ENCODE results near the gene TGFBR2.
A peak's percentile ranks its signal among the peaks of the same experiment; 100 is the strongest.

TGFBR2 gene

GRCh38 chr3:30606301-30607031 is at the start of gene TGFBR2:
Gene TGFBR2 (plus strand): TSS chr3:30606601. CDS start chr3:30606884, 283 bp downstream.
- Mint-ChIP-seq H3K4me1 (peaks cover 55% of the 10 kb centered on the region), H3K4me3 (peak within 1 kb of the TSS; percentile 95), H3K9me3 (no peaks in the 10 kb centered on the region), H3K36me3 (ENCODE audit: insufficient read depth) (peaks cover 22% of the 10 kb centered on the region), H3K27me3 (no peaks in the 10 kb centered on the region), H3K27ac (ENCODE audit: low read depth) (peak within 1 kb of the TSS; percentile 87)
- ATAC-seq (replicated peaks; ENCODE audit: extremely low read depth, poor library complexity, severe bottlenecking) (peak; percentile 80), DNase-seq (ENCODE audit: low spot score in 2 of 2) (peak; percentile 65 to 71)

- Mint-ChIP-seq H3K27ac (ENCODE audit: low read depth) (no peak overlapping the region), H3K9me3 (no peaks in the 10 kb centered on the region), H3K27me3 (no peaks in the 10 kb centered on the region), H3K4me1 (no peaks in the 10 kb centered on the region), H3K4me3 (no peak overlapping the region), H3K36me3 (ENCODE audit: insufficient read depth) (no peaks in the 10 kb centered on the region)
- DNase-seq (ENCODE audit: low spot score in 2 of 2) (no peak), ATAC-seq (replicated peaks; ENCODE audit: extremely low read depth, poor library complexity, severe bottlenecking) (no peak)
Observed at GRCh38 chr3:30557746-30558303, 48.6 kb upstream of the TGFBR2 start.

GRCh38 chr3:30563956-30564355 is 42.4 kb upstream of the TGFBR2 start:
- no peaks in the 10 kb centered on the region for H3K36me3 Mint-ChIP-seq (ENCODE audit: insufficient read depth)
- ATAC-seq (replicated peaks; ENCODE audit: extremely low read depth, poor library complexity, severe bottlenecking) (no peak), DNase-seq (ENCODE audit: low spot score in 2 of 2) (no peak)
- no peaks in the 10 kb centered on the region for H3K9me3 Mint-ChIP-seq
- H3K27me3 Mint-ChIP-seq, result no peaks in the 10 kb centered on the region
- no peak overlapping the region for H3K27ac Mint-ChIP-seq (ENCODE audit: low read depth)
- H3K4me1 Mint-ChIP-seq, result no peaks in the 10 kb centered on the region
- H3K4me3 Mint-ChIP-seq, result no peak overlapping the region

GRCh38 chr3:30567139-30567753 is 39.2 kb upstream of the TGFBR2 start:
- H3K9me3 Mint-ChIP-seq, result no peaks in the 10 kb centered on the region
- H3K36me3 Mint-ChIP-seq (ENCODE audit: insufficient read depth), result no peaks in the 10 kb centered on the region
- no peak overlapping the region for H3K4me3 Mint-ChIP-seq

GRCh38 chr3:30576946-30577345 is 29.5 kb upstream of the TGFBR2 start:
- Mint-ChIP-seq H3K4me3 (no peak overlapping the region), H3K27me3 (no peaks in the 10 kb centered on the region), H3K27ac (ENCODE audit: low read depth) (no peak overlapping the region), H3K36me3 (ENCODE audit: insufficient read depth) (no peaks in the 10 kb centered on the region), H3K9me3 (no peaks in the 10 kb centered on the region), H3K4me1 (peaks cover 8% of the 10 kb centered on the region)
- ATAC-seq (replicated peaks; ENCODE audit: extremely low read depth, poor library complexity, severe bottlenecking) (no peak), DNase-seq (ENCODE audit: low spot score in 2 of 2) (no peak)

More at GRCh38 chr3:30567139-30567753, 39.2 kb upstream of the TGFBR2 start:
- Mint-ChIP-seq H3K4me1 (no peaks in the 10 kb centered on the region), H3K27ac (ENCODE audit: low read depth) (no peak overlapping the region), H3K27me3 (no peaks in the 10 kb centered on the region)
- DNase-seq (ENCODE audit: low spot score in 2 of 2), result no peak
- ATAC-seq (replicated peaks; ENCODE audit: extremely low read depth, poor library complexity, severe bottlenecking), result no peak

GRCh38 chr3:30577788-30578187 is 28.6 kb upstream of the TGFBR2 start:
- Mint-ChIP-seq H3K27me3 (no peaks in the 10 kb centered on the region), H3K9me3 (no peaks in the 10 kb centered on the region), H3K27ac (ENCODE audit: low read depth) (no peak overlapping the region), H3K4me3 (no peak overlapping the region), H3K36me3 (ENCODE audit: insufficient read depth) (no peaks in the 10 kb centered on the region), H3K4me1 (peaks cover 8% of the 10 kb centered on the region)
- ATAC-seq (replicated peaks; ENCODE audit: extremely low read depth, poor library complexity, severe bottlenecking) (no peak), DNase-seq (ENCODE audit: low spot score in 2 of 2) (no peak)

DNA sequence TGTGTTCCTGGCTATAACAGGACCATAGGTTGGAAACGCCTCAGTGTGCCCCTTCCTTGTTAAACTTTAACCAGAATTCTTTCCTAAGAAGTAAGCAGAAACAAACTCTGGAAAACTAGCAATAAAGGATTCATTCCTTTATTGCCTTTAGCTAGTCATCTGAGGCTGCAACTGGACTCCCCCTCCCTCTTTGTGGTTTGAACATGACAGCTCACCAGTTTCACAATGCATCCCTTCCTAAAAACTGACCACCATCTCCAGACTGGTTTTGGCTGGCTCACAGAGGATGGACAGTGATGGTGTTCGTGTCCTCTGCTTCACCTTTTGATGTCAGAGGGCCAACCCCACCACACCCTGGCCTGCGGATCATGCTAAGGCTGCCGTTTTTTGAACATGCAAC is 27.9 kb upstream of the TGFBR2 start:
- ATAC-seq (replicated peaks; ENCODE audit: extremely low read depth, poor library complexity, severe bottlenecking) (no peak), DNase-seq (ENCODE audit: low spot score in 2 of 2) (no peak)

GRCh38 chr3:30578986-30579579 is 27.3 kb upstream of the TGFBR2 start:
- DNase-seq (ENCODE audit: low spot score in 2 of 2), result no peak
- Mint-ChIP-seq H3K27ac (ENCODE audit: low read depth) (no peak overlapping the region), H3K36me3 (ENCODE audit: insufficient read depth) (no peaks in the 10 kb centered on the region), H3K4me1 (peaks cover 8% of the 10 kb centered on the region), H3K4me3 (no peak overlapping the region), H3K9me3 (no peaks in the 10 kb centered on the region), H3K27me3 (no peaks in the 10 kb centered on the region)
- ATAC-seq (replicated peaks; ENCODE audit: extremely low read depth, poor library complexity, severe bottlenecking), result no peak

More for the DNA sequence above, 27.9 kb upstream of the TGFBR2 start:
- H3K27ac Mint-ChIP-seq (ENCODE audit: low read depth), result no peak overlapping the region
- H3K36me3 Mint-ChIP-seq (ENCODE audit: insufficient read depth), result no peaks in the 10 kb centered on the region
- H3K4me3 Mint-ChIP-seq, result no peak overlapping the region
- H3K9me3 Mint-ChIP-seq, result no peaks in the 10 kb centered on the region
- no peaks in the 10 kb centered on the region for H3K27me3 Mint-ChIP-seq
- H3K4me1 Mint-ChIP-seq, result peaks cover 8% of the 10 kb centered on the region

DNA sequence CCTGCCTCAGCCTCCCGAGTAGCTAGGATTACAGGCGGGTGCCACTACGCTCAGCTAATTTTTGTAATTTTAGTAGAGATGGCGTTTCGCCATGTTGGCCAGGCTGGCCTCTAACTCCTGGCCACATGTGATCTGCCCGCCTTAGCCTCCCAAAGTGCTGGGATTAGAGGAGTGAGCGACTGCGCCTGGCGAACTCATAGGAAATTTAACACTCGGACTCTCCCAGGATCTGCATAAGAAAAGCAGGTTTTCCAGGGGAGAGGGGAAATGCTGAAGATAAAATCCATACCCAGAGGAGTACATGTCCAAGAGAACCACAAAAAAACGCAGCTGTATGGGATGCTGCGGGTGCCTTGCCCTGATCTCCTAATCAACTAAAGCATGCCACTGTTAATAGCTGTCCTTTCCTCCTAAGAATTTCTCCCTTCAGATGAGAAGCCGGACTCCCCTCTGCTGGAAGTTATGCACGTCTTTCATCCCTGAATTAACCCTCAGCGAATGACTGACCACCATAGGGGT is 25.3 kb upstream of the TGFBR2 start:
- ATAC-seq (replicated peaks; ENCODE audit: extremely low read depth, poor library complexity, severe bottlenecking) (no peak), DNase-seq (ENCODE audit: low spot score in 2 of 2) (no peak)
- Mint-ChIP-seq H3K27me3 (no peaks in the 10 kb centered on the region), H3K36me3 (ENCODE audit: insufficient read depth) (no peaks in the 10 kb centered on the region), H3K4me3 (no peak overlapping the region), H3K4me1 (peaks cover 8% of the 10 kb centered on the region), H3K9me3 (no peaks in the 10 kb centered on the region), H3K27ac (ENCODE audit: low read depth) (no peak overlapping the region)

GRCh38 chr3:30581982-30582381 is 24.4 kb upstream of the TGFBR2 start:
- Mint-ChIP-seq H3K36me3 (ENCODE audit: insufficient read depth) (no peaks in the 10 kb centered on the region), H3K27ac (ENCODE audit: low read depth) (no peak overlapping the region), H3K9me3 (no peaks in the 10 kb centered on the region), H3K27me3 (no peaks in the 10 kb centered on the region), H3K4me1 (peaks cover 8% of the 10 kb centered on the region), H3K4me3 (no peak overlapping the region)
- ATAC-seq (replicated peaks; ENCODE audit: extremely low read depth, poor library complexity, severe bottlenecking) (no peak), DNase-seq (ENCODE audit: low spot score in 2 of 2) (no peak)

GRCh38 chr3:30583973-30584372 is 22.4 kb upstream of the TGFBR2 start:
- Mint-ChIP-seq H3K9me3 (no peaks in the 10 kb centered on the region), H3K4me1 (peaks cover 1% of the 10 kb centered on the region), H3K36me3 (ENCODE audit: insufficient read depth) (no peaks in the 10 kb centered on the region), H3K27ac (ENCODE audit: low read depth) (no peak overlapping the region), H3K4me3 (no peak overlapping the region), H3K27me3 (no peaks in the 10 kb centered on the region)
- ATAC-seq (replicated peaks; ENCODE audit: extremely low read depth, poor library complexity, severe bottlenecking) (no peak), DNase-seq (ENCODE audit: low spot score in 2 of 2) (no peak)

GRCh38 chr3:30585654-30586053 is 20.7 kb upstream of the TGFBR2 start:
- H3K4me3 Mint-ChIP-seq, result no peak overlapping the region
- no peak for ATAC-seq (replicated peaks; ENCODE audit: extremely low read depth, poor library complexity, severe bottlenecking)
- no peaks in the 10 kb centered on the region for H3K4me1 Mint-ChIP-seq
- DNase-seq (ENCODE audit: low spot score in 2 of 2), result no peak
- no peaks in the 10 kb centered on the region for H3K27me3 Mint-ChIP-seq
- H3K27ac Mint-ChIP-seq (ENCODE audit: low read depth), result no peak overlapping the region
- H3K9me3 Mint-ChIP-seq, result no peaks in the 10 kb centered on the region
- H3K36me3 Mint-ChIP-seq (ENCODE audit: insufficient read depth), result no peaks in the 10 kb centered on the region
